ENCODE results near the gene MTG1.
"Not testable (repeated sequence)": the region's sequence is repeated elsewhere in the genome, so short reads cannot be mapped to it uniquely, and the experiment has no call there.

Gene MTG1

DNA sequence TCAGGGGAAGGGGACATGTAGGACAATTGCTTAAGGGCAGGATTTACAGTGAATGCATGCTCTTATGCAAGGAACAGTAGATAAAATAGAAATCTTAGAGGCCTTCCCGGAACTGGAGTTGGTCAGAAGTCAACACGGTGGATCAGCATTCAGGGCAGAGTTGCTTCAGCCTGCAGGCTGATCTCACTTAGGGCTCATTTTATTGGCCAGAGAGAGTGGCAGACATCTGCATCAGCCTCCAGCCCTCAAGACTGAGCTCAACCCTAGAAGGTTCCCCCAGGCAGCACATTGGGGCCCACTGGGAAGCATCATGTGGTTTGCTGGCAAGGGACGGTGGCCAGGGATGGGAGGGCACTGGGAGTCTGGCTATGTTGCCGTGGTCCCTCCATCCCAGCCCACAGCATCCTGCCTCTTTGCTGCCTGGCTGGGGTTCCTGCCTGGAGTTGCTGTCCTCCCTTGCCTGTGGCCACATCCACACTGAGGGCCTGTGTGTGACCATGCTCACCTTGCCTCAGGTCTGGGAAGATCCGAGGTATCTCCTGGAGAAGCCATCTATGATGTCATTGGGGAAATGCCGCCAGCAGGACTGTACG lies 72.8 kb downstream of the MTG1 start:
- no peak for DNase-seq (ENCODE audit: low spot score)

DNA sequence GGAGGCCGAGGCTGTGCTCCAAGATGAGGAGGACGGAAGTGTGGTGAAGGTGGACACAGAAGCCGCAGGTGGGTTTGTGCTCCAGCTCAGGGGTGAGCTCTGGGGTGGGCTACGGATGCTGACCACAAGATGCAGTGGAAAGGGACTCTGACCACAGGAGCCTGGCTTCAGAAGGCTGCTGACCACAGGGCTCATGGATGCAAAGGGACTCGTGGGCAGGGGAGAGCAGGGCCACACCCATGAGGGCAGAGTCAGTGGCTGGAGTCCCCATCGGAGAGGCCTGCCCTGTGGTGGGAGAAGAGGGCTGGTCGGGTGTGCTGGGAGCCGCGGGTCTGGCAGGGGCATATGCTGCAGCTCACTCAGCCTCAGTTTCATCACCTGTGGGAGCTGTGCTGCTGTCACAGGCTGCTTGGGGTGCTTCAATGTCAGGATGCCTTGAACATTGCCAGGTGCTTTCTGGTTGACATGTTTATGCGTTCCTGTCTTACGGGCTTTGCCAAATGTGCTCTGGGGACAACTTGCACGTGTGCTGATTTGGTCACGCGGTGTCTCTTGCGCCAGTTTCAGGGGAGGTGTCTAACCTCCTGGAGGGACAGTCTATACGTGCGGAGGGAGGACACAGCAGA lies 73.4 kb downstream of the MTG1 start:
- DNase-seq (ENCODE audit: low spot score): no peak

DNA sequence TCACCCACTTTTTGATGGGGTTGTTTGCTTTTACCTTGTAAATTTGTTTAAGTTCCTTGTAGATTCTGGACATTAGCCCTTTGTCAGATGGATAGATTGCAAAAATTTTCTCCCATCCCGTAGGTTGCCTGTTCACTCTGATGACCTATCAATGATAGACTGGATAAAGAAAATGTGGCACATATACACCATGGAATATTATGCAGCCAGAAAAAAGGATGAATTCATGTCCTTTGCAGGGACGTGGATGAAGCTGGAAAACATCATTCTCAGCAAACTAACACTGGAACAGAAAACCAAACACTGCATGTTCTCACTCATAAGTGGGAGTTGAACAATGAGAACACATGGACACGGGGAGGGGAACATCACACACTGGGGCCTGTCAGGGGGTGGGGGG lies 75.2 kb downstream of the MTG1 start:
- not testable (repeated sequence) for DNase-seq (ENCODE audit: low spot score)

DNA sequence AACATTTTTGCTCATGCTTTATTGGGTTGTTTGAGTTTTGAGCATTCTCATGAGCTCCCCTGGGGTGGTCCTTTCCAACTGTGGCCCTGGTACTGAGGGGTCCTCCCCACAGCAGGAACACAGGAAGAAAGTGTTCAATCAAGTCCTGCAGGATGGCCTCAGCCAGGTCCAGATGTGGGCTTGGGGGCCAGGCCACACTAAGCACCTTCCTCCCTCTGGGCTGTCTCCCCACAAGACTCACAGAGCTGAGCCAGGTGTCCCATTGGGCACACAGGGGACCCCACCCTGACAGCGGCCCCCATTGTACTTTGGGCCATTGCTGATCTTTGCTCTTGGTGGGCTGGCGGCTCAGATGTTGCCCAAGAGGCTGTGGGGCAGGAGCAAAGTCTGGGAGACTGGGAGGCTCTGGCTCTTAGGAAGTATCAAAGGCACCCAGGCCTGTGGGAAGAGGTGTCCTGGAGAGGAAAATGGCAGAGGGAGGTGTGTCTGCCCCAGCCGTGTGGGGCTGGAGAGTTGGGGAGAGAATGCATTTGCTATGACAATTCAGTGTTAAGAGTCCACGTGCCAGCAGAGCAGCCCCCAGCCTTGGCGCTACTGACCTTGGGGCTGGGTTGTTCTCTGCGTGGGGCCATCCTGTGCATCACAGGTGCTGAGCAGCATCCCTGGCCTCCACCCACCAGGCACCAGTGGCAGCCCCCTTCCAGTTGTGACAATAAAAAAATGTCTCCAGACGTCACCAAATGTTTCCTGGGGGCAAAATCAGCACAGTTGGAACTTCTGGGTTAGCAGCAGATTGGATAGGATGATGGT lies 77.5 kb downstream of the MTG1 start:
- DNase-seq (ENCODE audit: low spot score): no peak
